HepG2 (cell line): ENCODE results near the gene RNF149. TPM values are rescaled to one million over a fixed set of nuclear protein-coding genes. Genes with fewer than 3 reads are reported as not detected.
A peak's percentile ranks its signal among the peaks of the same experiment; 100 is the strongest.

ENCODE experiments used
- ASH2L ChIP-seq: fragments of 300-600, 200-600 bp; sonication (generic); IDR thresholded peaks from 2 replicates; pipeline ENCODE4 v1.7.0; 2017; ENCODE audit warnings: low read depth, mild to moderate bottlenecking, moderate library complexity, mixed read lengths, low read length; ENCODE audit not compliant: insufficient read length
- CBX2 ChIP-seq, 2 experiments: fragments of 200-600 bp in 1 of 2; sonication (generic); formaldehyde crosslinking in 1 of 2; IDR thresholded peaks; 2 replicates each; pipeline versions ENCODE4 v1.7.0 to v1.8.1; 2018 to 2022; ENCODE audit warnings: low read depth in 2 of 2, low read length in 1 of 2, mild to moderate bottlenecking in 1 of 2, missing genetic modification reagents in 1 of 2
- EP300 ChIP-seq, 3 experiments: sonication (generic) in 1 of 3; formaldehyde crosslinking in 1 of 3; IDR thresholded peaks; 2 replicates each; pipeline versions ENCODE4 v1.5.1 to v1.6.1; 2011 to 2020; ENCODE audit warnings: low read depth in 2 of 3, low read length in 2 of 3, borderline replicate concordance in 1 of 3, improper control_type of control experiment in 1 of 3, mild to moderate bottlenecking in 1 of 3, missing genetic modification reagents in 1 of 3, moderate library complexity in 1 of 3
- FOXJ3 ChIP-seq: sonication (generic); formaldehyde crosslinking; IDR thresholded peaks from 2 replicates; pipeline ENCODE4 v1.4.0; 2020; ENCODE audit warnings: missing genetic modification reagents, mild to moderate bottlenecking, borderline replicate concordance
- FOXK2 ChIP-seq: fragments of 450-650 bp; IDR thresholded peaks from 2 replicates; pipeline ENCODE4 v1.6.1; 2016
- FOXP1 ChIP-seq, 2 experiments: fragments of 450-650 bp in 1 of 2; IDR thresholded peaks; 2 replicates each; pipeline ENCODE4 v1.6.1; 2017 to 2018; ENCODE audit warnings: antibody characterized with exemption in 1 of 2
- HMGA1 ChIP-seq: sonication (generic); formaldehyde crosslinking; conservative IDR thresholded peaks from 2 replicates; pipeline ENCODE4 v1.4.0; 2020; ENCODE audit warnings: missing genetic modification reagents
- KLF6 ChIP-seq: IDR thresholded peaks from 2 replicates; pipeline ENCODE4 v1.8.0; 2016; ENCODE audit warnings: missing biosample characterization, missing genetic modification reagents
- KLF9 ChIP-seq: IDR thresholded peaks from 2 replicates; pipeline ENCODE4 v1.6.1; 2016; ENCODE audit warnings: low read depth
- MBNL3 ChIP-seq: fragments of 250-450 bp; sonication (Bioruptor Pico); conservative IDR thresholded peaks from 2 replicates; pipeline ENCODE4 v1.8.0; 2022; ENCODE audit warnings: mild to moderate bottlenecking, inconsistent platforms
- MEIS2 ChIP-seq: sonication (generic); formaldehyde crosslinking; IDR thresholded peaks from 2 replicates; pipeline ENCODE4 v1.9.0; 2021; ENCODE audit warnings: mild to moderate bottlenecking, missing genetic modification reagents
- MLLT10 ChIP-seq: sonication (generic); formaldehyde crosslinking; IDR thresholded peaks from 2 replicates; pipeline ENCODE4 v1.4.0; 2020; ENCODE audit warnings: missing genetic modification reagents
- NCOA2 ChIP-seq: sonication (generic); formaldehyde crosslinking; IDR thresholded peaks from 2 replicates; pipeline ENCODE4 v1.8.0; 2022; ENCODE audit warnings: inconsistent platforms
- NFE2L2 ChIP-seq: fragments of 150-350 bp; IDR thresholded peaks from 2 replicates; pipeline ENCODE4 v1.6.1; 2014; ENCODE audit warnings: low read length
- PHF5A ChIP-seq: IDR thresholded peaks from one replicate; pipeline ENCODE4 v1.6.1; 2018; ENCODE audit warnings: low read depth, missing genetic modification reagents; ENCODE audit not compliant: unreplicated experiment
- SOX13 ChIP-seq, 3 experiments: fragments of 450-650 bp in 1 of 3; sonication (generic) in 1 of 3; formaldehyde crosslinking in 1 of 3; IDR thresholded peaks in 2 of 3; conservative IDR thresholded peaks in 1 of 3; 2 replicates each; pipeline versions ENCODE4 v1.5.0 to v1.6.1; 2016 to 2020; ENCODE audit warnings: antibody characterized with exemption in 1 of 3, mild to moderate bottlenecking in 1 of 3, missing compliant biosample characterization in 1 of 3, missing genetic modification reagents in 1 of 3, moderate library complexity in 1 of 3
- TEAD3 ChIP-seq: optimal IDR thresholded peaks from 2 replicates; pipeline ENCODE3; 2016; ENCODE audit warnings: borderline replicate concordance
- TGIF2 ChIP-seq: IDR thresholded peaks from 2 replicates; pipeline ENCODE4 v1.6.1; 2016; ENCODE audit warnings: control low read depth, missing compliant biosample characterization
- USF2 ChIP-seq, 2 experiments: sonication (generic) in 1 of 2; formaldehyde crosslinking in 1 of 2; IDR thresholded peaks; 2 replicates each; pipeline versions ENCODE4 v1.5.1 to v1.6.1; 2011 to 2020; ENCODE audit warnings: borderline replicate concordance in 1 of 2, low read depth in 1 of 2, low read length in 1 of 2, mild to moderate bottlenecking in 1 of 2, missing genetic modification reagents in 1 of 2, moderate library complexity in 1 of 2
- ZNF614 ChIP-seq: IDR thresholded peaks from 2 replicates; pipeline ENCODE4 v1.6.1; 2018; ENCODE audit warnings: missing biosample characterization, missing genetic modification reagents, inconsistent platforms, borderline replicate concordance
- ZNF777 ChIP-seq: sonication (generic); formaldehyde crosslinking; IDR thresholded peaks from 2 replicates; pipeline ENCODE4 v1.4.0; 2020; ENCODE audit warnings: missing genetic modification reagents
- ZNF839 ChIP-seq: sonication (generic); formaldehyde crosslinking; IDR thresholded peaks from 2 replicates; pipeline ENCODE4 v1.4.0; 2020; ENCODE audit warnings: missing genetic modification reagents, mild to moderate bottlenecking, borderline replicate concordance
- ZNF883 ChIP-seq: sonication (generic); formaldehyde crosslinking; IDR thresholded peaks from 2 replicates; pipeline ENCODE4 v1.5.1; 2020; ENCODE audit warnings: mild to moderate bottlenecking, missing genetic modification reagents; ENCODE audit errors: not compliant biosample characterization
- polyA plus RNA-seq, 8 experiments: library from polyadenylated mRNA; depleted of rRNA in 3 of 8; stranded (reverse) in 7 of 8; unstranded in 1 of 8; fragments of >200 nt; fragmentation: Illumina TruSeq in 4 of 8; extraction: Trizol in 4 of 8; gene quantifications; 2 replicates each; pipeline versions ENCODE4 v1.2.1 to v1.2.3, GENCODE V29; 2011 to 2016; ENCODE audit warnings: low read depth in 4 of 8, missing spikeins in 1 of 8, mixed read lengths in 1 of 8; ENCODE audit not compliant: insufficient read depth in 1 of 8
- total RNA-seq, 5 experiments: library from RNA; depleted of rRNA; stranded (reverse); fragments of >200 nt; fragmentation: Illumina TruSeq; extraction: Trizol; gene quantifications; 2 replicates each; pipeline ENCODE4 v1.2.3, GENCODE V29; 2016; ENCODE audit warnings: low read depth in 1 of 5
- TF ChIP-seq, protein P1 (sequence below): sonication (generic); formaldehyde crosslinking; conservative IDR thresholded peaks from 2 replicates; pipeline ENCODE4 v1.8.0; 2022; ENCODE audit warnings: low read depth, missing genetic modification reagents

The RNF149 gene
- total and polyA plus RNA-seq, 2 of the 13 experiments (the other 11 are each of a cell fraction or from before 2014, with no cell fraction given) = 87.6 to 109 TPM

GRCh38 chr2:101263377-101263800 lies 45.1 kb downstream of the RNF149 start (continued):
- TF ChIP-seq MLLT10 (CRISPR knock-in tag) = no peak
- TF ChIP-seq FOXJ3 (CRISPR knock-in tag) = peak; percentile 69; the same call in 1 of the 2 replicates
- no peak for TF ChIP-seq USF2 (IDR thresholded peaks at IDR 0.05; ENCODE audit: low read depth, low read length)
- 0 out of 2 replicates have a peak, but pooled peaks have one; percentile 30 for TF ChIP-seq USF2 (CRISPR knock-in tag; IDR thresholded peaks at IDR 0.05; ENCODE audit: borderline replicate concordance)
- no peak for TF ChIP-seq SOX13 (IDR thresholded peaks at IDR 0.05)
- peak in 1 of 2 experiments; percentile 55; a peak in 1 of 4 replicates for TF ChIP-seq SOX13 (CRISPR knock-in tag; conservative IDR thresholded peaks at IDR 0.05 in 1 of 2, IDR thresholded peaks at IDR 0.05 in 1 of 2)
- peak; percentile 25; the same call in 1 of the 2 replicates for TF ChIP-seq NCOA2 (CRISPR knock-in tag)
- no peak for TF ChIP-seq CBX2 (IDR thresholded peaks at IDR 0.05; ENCODE audit: low read depth, low read length)
- no peak for TF ChIP-seq CBX2 (CRISPR knock-in tag; IDR thresholded peaks at IDR 0.05; ENCODE audit: low read depth)
- TF ChIP-seq, protein P1, sequence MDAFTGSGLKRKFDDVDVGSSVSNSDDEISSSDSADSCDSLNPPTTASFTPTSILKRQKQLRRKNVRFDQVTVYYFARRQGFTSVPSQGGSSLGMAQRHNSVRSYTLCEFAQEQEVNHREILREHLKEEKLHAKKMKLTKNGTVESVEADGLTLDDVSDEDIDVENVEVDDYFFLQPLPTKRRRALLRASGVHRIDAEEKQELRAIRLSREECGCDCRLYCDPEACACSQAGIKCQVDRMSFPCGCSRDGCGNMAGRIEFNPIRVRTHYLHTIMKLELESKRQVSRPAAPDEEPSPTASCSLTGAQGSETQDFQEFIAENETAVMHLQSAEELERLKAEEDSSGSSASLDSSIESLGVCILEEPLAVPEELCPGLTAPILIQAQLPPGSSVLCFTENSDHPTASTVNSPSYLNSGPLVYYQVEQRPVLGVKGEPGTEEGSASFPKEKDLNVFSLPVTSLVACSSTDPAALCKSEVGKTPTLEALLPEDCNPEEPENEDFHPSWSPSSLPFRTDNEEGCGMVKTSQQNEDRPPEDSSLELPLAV (CRISPR knock-in tag) = no peak
- peak; percentile 58 for TF ChIP-seq ASH2L
- peak; percentile 68; the same call in 1 of the 2 replicates for TF ChIP-seq FOXK2
- peak; percentile 93 for TF ChIP-seq TEAD3 (CRISPR knock-in tag)
- TF ChIP-seq ZNF839 (CRISPR knock-in tag) = no peak
- TF ChIP-seq ZNF883 (CRISPR knock-in tag) = no peak
- TF ChIP-seq PHF5A (CRISPR knock-in tag) = peak; percentile 32
- TF ChIP-seq ZNF777 = no peak
- TF ChIP-seq FOXP1 (IDR thresholded peaks at IDR 0.05) = no peak
- peak; percentile 74 for TF ChIP-seq FOXP1 (CRISPR knock-in tag; IDR thresholded peaks at IDR 0.05)
- TF ChIP-seq MBNL3 (CRISPR knock-in tag) = no peak
- TF ChIP-seq HMGA1 (CRISPR knock-in tag) = no peak
- TF ChIP-seq NFE2L2 = 0 out of 2 replicates have a peak, but pooled peaks have one; percentile 7
- peak in 1 of 2 experiments; percentile 37; a peak in 2 of 4 replicates for TF ChIP-seq EP300 (IDR thresholded peaks at IDR 0.05; ENCODE audit: low read depth in 2 of 2, low read length in 2 of 2)
- no peak for TF ChIP-seq EP300 (CRISPR knock-in tag; IDR thresholded peaks at IDR 0.05; ENCODE audit: borderline replicate concordance)
- TF ChIP-seq TGIF2 (CRISPR knock-in tag) = no peak
- TF ChIP-seq KLF9 = 0 out of 2 replicates have a peak, but pooled peaks have one; percentile 31
- no peak for TF ChIP-seq KLF6 (CRISPR knock-in tag)
- TF ChIP-seq ZNF614 = peak; percentile 84
- TF ChIP-seq MEIS2 = 0 out of 2 replicates have a peak, but pooled peaks have one; percentile 31
